M059J (cell line): ENCODE results near the gene EXD1. TPM values are rescaled to one million over a fixed set of nuclear protein-coding genes. Genes with fewer than 3 reads are reported as not detected.
A peak's percentile ranks its signal among the peaks of the same experiment; 100 is the strongest.
"Not testable (repeated sequence)": the region's sequence is repeated elsewhere in the genome, so short reads cannot be mapped to it uniquely, and the experiment has no call there.

ENCODE experiments used
- DNase-seq: peaks from one replicate; pipeline ENCODE4 v3.0.0-alpha.2; 2012; ENCODE audit warnings: low read depth
- total RNA-seq: library from RNA; depleted of rRNA; stranded (reverse); fragments of >200 nt; shearing (Covaris generic); gene quantifications from 2 replicates; pipeline ENCODE4 v1.2.3, GENCODE V29; 2014; rRNA removed

Gene EXD1
- total RNA-seq, 1 experiment from 2014 or later = not detected

DNA sequence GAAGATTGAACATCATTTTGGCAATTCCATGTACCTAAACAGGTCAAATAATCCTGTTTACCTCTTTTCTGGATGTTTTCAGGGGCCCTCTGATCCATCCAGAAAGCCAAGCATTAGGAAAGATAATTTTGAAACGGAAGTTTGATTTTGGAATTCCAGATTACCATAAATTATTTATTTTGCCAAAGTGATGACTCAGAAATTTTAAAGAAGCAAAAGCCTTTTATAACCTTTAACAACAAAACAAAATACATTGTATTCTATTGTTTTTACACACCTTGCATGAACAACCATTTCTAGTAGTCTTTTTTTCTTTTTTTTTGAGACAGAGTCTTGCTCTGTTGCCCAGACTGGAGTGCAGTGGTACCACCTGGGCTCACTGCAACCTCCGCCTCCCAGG lies 82.5 kb downstream of the EXD1 start:
- DNase-seq = no peak

DNA sequence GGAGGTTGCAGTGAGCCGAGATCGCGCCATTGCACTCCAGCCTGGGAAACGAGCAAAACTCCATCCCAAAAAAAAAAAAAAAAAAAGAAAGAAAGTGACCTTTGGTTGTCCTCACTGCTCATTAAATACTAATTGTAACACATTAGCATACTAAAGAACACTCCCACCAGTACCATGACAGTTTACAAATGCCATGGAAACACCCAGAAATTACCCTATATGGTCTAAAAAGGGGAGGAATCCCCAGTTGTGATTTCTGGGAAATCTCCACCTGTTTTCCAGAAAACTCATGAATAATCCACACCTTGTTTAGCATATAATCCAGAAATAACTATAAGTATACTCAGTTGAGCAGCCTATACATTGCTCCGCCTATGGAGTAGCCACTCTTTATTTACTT lies 90.9 kb downstream of the EXD1 start:
- DNase-seq = no peak

DNA sequence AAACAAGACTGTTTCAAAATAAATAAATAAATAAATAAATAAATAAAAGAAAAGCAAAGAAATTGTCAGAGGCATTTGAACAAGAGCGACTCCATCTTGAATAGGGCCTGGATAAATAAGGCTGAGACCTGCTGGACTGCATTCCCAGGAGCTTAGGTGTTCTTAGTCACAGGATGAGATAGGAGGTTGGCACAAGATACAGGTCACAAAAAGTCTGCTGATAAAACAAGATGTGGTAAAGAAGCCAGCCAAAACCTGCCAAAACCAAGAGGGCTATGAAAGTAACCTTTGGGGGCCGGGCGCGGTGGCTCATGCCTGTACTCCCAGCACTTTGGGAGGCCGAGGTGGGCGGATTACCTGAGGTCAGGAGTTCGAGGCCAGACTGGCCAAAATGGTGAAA lies 91.4 kb downstream of the EXD1 start:
- DNase-seq = peak; percentile 47

DNA sequence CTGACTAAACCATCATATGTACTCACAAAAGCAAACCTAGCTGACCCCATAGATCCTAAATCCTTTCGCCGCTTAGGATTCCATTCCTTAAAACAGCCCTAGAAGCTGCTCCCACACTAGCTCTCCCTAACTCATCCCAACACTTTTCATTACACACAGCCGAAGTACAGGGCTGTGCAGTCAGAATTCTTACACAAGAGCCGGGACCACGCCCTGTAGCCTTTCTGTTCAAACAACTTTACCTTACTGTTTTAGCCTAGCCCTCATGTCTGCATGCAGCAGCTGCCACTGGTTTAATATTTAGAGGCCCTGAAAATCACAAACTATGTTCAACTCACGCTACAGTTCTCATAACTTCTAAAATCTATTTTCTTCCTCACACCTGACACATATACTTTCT lies 95.0 kb downstream of the EXD1 start:
- DNase-seq = not testable (repeated sequence)

DNA sequence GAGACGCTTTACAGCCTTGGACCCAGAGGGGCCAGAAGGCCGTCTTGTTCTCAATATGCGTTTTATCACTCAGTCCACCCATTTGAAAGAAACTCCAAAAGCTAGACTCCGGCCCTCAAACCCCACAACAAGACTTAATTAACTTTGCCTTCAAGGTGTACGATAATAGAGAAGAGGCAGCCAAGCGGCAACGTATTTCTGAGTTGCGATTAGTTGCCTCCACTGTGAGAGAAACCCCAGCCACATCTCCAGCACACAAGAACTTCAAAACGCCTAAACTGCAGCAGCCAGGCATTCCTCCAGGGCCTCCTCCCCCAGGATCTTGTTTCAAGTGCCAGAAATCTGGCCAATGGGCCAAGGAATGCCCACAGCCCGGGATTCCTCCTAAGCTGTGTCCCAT lies 97.1 kb downstream of the EXD1 start:
- DNase-seq = no peak

Other genes with a start within 250 kb of the EXD1 start
- gene INO80, start 114.5 kb downstream of the EXD1 start, total RNA-seq = 9.0 and 18.9 TPM in 2 replicates
- gene CHP1, start 511 bp upstream of the EXD1 start, total RNA-seq = 81.7 and 92.7 TPM in 2 replicates
- 37.9 and 61.9 TPM in 2 replicates for gene OIP5, start 101.8 kb upstream of the EXD1 start, total RNA-seq
- 212 and 264 TPM in 2 replicates for gene NUSAP1, start 102.1 kb upstream of the EXD1 start, total RNA-seq
- gene NDUFAF1, start 171.7 kb upstream of the EXD1 start, total RNA-seq = 25.0 and 30.6 TPM in 2 replicates
- 29.8 and 40.8 TPM in 2 replicates for gene RTF1, start 186.3 kb upstream of the EXD1 start, total RNA-seq